Left lung (tissue), 10 donors: ENCODE data around the gene SHANK1. TPM values are rescaled to one million over a fixed set of nuclear protein-coding genes. Genes with fewer than 3 reads are reported as not detected.

Experiments used
- ATAC-seq: fragments of 200-7000 bp; cut with Tn5 transposase; one replicate; pipeline ENCODE4 v1.9.1; 2020; ENCODE audit warnings: moderate library complexity
- DNase-seq, 4 donors: peaks; one replicate each; pipeline ENCODE4 v3.0.0-alpha.2; 2013 to 2020
- H3K27ac ChIP-seq, 2 donors: fragments of 200-600 bp; sonication (generic) in 1 of 2; one replicate each; pipeline versions ENCODE4 v1.5.0 to v1.8.0; 2020 to 2021
- H3K27me3 ChIP-seq, 2 donors: fragments of 200-600 bp; sonication (generic) in 1 of 2; one replicate each; pipeline versions ENCODE4 v1.5.0 to v1.8.0; 2020 to 2021
- H3K36me3 ChIP-seq, 2 donors: fragments of 200-600 bp; sonication (generic) in 1 of 2; one replicate each; pipeline versions ENCODE4 v1.5.0 to v1.8.0; 2020 to 2021
- H3K4me1 ChIP-seq, 2 donors: fragments of 200-600 bp; one replicate each; pipeline ENCODE4 v1.8.0; 2021
- H3K4me3 ChIP-seq, 2 donors: fragments of 200-600 bp; sonication (generic) in 1 of 2; one replicate each; pipeline versions ENCODE4 v1.5.0 to v1.8.0; 2020 to 2021; ENCODE audit warnings: mild to moderate bottlenecking in 1 of 2
- H3K9me3 ChIP-seq, 2 donors: fragments of 200-600 bp; sonication (generic) in 1 of 2; one replicate each; pipeline versions ENCODE4 v1.5.0 to v1.8.0; 2020 to 2021
- CTCF ChIP-seq, 2 donors: fragments of 200-600 bp; sonication (generic) in 1 of 2; IDR thresholded peaks; one replicate each; pipeline versions ENCODE4 v1.5.0 to v1.8.0; 2021; ENCODE audit warnings: antibody characterized with exemption in 2 of 2
- intact Hi-C, 2 donors: fragments of 100-400 bp; cut with DNase I; formaldehyde crosslinking; loops; one replicate each; pipeline versions ENCODE4 v1.11.2 to v1.14.2; 2022
- polyA plus RNA-seq, 6 donors: library from polyadenylated mRNA; unstranded; fragments of 120-200 nt; gene quantifications; one replicate each; pipeline ENCODE4 v1.2.1, GENCODE V29; 2013; ENCODE audit not compliant: insufficient read length in 6 of 6
- total RNA-seq, 2 donors: library from RNA; stranded (reverse); fragmentation: NEBNext Ultra II Directional; extraction: Animal tissue kit (Norgen Biotek cat#: 25700); gene quantifications; one replicate each; pipeline ENCODE4 v1.2.1, GENCODE V29; 2021
- donor health status: DM: no; HTN: yes; CAD: no.
- donor health status: DM: no; HTN: no; CAD: no.

Gene SHANK1
- total and polyA plus RNA-seq, 8 donors, result 0.21 to 7.5 (median 4.9) TPM

- no peak for TF ChIP-seq CTCF (IDR thresholded peaks at IDR 0.05)
- intact Hi-C loops, result no loop called here
Observed at GRCh38 chr19:50679177-50680125, 40.2 kb downstream of the SHANK1 start.

GRCh38 chr19:50678323-50678722, 41.3 kb downstream of the SHANK1 start:
- Histone ChIP-seq H3K27me3 (peaks cover 0 to 81% of the 10 kb centered on the region in 2 donors), H3K27ac (no peak overlapping the region), H3K36me3 (no peaks in the 10 kb centered on the region), H3K9me3 (peaks cover 0 to 4% of the 10 kb centered on the region in 2 donors), H3K4me3 (no peak overlapping the region), H3K4me1 (peaks cover 0 to 4% of the 10 kb centered on the region in 2 donors)
- no peak for ATAC-seq
- peak in 1 of 4 donors; percentile 20 for DNase-seq
- no peak for TF ChIP-seq CTCF (IDR thresholded peaks at IDR 0.05)
- intact Hi-C loops, result no loop called here

More at GRCh38 chr19:50679177-50680125, 40.2 kb downstream of the SHANK1 start:
- Histone ChIP-seq H3K27me3 (peaks cover 0 to 81% of the 10 kb centered on the region in 2 donors), H3K4me3 (no peak overlapping the region), H3K4me1 (peaks cover 0 to 4% of the 10 kb centered on the region in 2 donors), H3K36me3 (no peaks in the 10 kb centered on the region), H3K9me3 (peaks cover 0 to 4% of the 10 kb centered on the region in 2 donors), H3K27ac (no peak overlapping the region)
- peak; percentile 95 for ATAC-seq
- peak; percentile 60 to 90 (median 75) for DNase-seq

- Histone ChIP-seq H3K4me3 (no peak overlapping the region), H3K27ac (no peak overlapping the region), H3K27me3 (peaks cover 0 to 81% of the 10 kb centered on the region in 2 donors), H3K4me1 (peaks cover 0 to 4% of the 10 kb centered on the region in 2 donors), H3K9me3 (peaks cover 0 to 4% of the 10 kb centered on the region in 2 donors), H3K36me3 (no peaks in the 10 kb centered on the region)
- TF ChIP-seq CTCF (IDR thresholded peaks at IDR 0.05), result no peak
- DNase-seq (peak in 1 of 4 donors; percentile 4), ATAC-seq (no peak)
- intact Hi-C loops, result no loop called here
Observed at GRCh38 chr19:50677636-50678035, 42.0 kb downstream of the SHANK1 start.

GRCh38 chr19:50676625-50677197, 42.9 kb downstream of the SHANK1 start:
- no peak for ATAC-seq
- Histone ChIP-seq H3K27me3 (peaks cover 0 to 81% of the 10 kb centered on the region in 2 donors), H3K4me1 (peaks cover 0 to 4% of the 10 kb centered on the region in 2 donors), H3K9me3 (peaks cover 0 to 4% of the 10 kb centered on the region in 2 donors), H3K4me3 (no peak overlapping the region), H3K36me3 (no peaks in the 10 kb centered on the region), H3K27ac (no peak overlapping the region)
- DNase-seq, result no peak
- TF ChIP-seq CTCF (IDR thresholded peaks at IDR 0.05), result no peak
- intact Hi-C loops, result no loop called here

- Histone ChIP-seq H3K4me1 (no peaks in the 10 kb centered on the region), H3K9me3 (peaks cover 0 to 4% of the 10 kb centered on the region in 2 donors), H3K36me3 (no peaks in the 10 kb centered on the region), H3K27ac (no peak overlapping the region), H3K27me3 (peaks cover 19 to 95% of the 10 kb centered on the region in 2 donors), H3K4me3 (no peak overlapping the region)
- no peak for ATAC-seq
- DNase-seq, result no peak
- TF ChIP-seq CTCF (IDR thresholded peaks at IDR 0.05), result no peak
- intact Hi-C loops, result no loop called here
Observed at GRCh38 chr19:50673118-50673517, 46.5 kb downstream of the SHANK1 start.
